GM19467 (cell line): Measurements from ENCODE around the gene GHSR.
"Not testable (repeated sequence)": the region's sequence is repeated elsewhere in the genome, so short reads cannot be mapped to it uniquely, and the experiment has no call there.

Source experiments
- ATAC-seq: cut with Tn5 transposase; IDR thresholded peaks from one replicate; pipeline ENCODE4 v1.9.1; 2021; ENCODE audit warnings: mild to moderate bottlenecking, moderate library complexity; ENCODE audit not compliant: unreplicated experiment

The GHSR gene

GRCh38 chr3:172447611-172448579, at the start of gene GHSR:
Gene GHSR, minus strand, starts transcription at chr3:172448456. Its CDS starts 43 bp downstream, at chr3:172448413.
- ATAC-seq = no peak

DNA sequence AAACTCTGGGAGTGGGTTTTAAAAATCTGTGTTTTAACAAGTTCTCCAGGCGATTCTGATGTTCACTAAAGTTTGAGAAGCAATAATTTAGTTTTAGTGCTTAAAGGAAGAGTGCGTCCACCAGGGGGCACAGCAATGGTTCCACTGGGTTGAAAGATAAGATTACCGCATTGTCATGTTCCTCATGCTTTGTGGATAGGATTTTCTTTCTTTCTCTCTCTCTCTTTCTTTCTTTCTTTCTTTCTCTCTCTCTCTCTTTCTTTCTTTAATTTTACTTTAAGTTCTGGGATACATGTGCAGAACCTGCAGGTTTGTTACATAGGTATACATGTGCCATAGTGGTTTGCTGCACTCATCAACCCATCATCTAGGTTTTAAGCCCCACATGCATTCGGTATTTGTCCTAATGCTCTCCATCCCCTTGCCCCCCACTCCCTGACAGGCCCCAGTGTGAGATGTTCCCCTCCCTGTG, 42.0 kb upstream of the GHSR start:
- ATAC-seq = not testable (repeated sequence)

DNA sequence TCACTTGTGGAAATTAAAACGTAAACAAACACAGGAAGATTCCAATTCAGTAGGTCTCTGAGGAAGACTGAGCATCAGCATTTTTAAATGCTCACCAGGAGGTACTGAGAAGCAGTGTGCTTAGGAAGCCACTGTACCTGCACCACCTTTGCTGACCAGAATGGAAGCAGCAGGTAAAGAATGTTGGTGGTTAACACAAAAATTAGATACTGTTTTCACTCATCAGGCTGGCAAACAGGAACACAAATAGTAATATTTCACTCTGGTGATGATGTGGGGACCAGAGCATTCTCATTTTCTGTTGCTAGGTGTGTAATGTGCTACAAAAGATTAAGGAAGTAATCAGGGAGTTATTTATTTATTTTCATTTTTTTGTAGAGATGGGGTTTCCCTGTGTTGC, 29.9 kb upstream of the GHSR start:
- ATAC-seq = no peak

- no peak for ATAC-seq
These were observed 28.1 kb upstream of the GHSR start for GRCh38 chr3:172476347-172476746.

- ATAC-seq = no peak
These were observed 27.4 kb upstream of the GHSR start for GRCh38 chr3:172475703-172476102.

- no peak for ATAC-seq
These were observed 23.6 kb upstream of the GHSR start for GRCh38 chr3:172471903-172472302.

- ATAC-seq = no peak
These were observed 22.3 kb upstream of the GHSR start for GRCh38 chr3:172470588-172470987.

- ATAC-seq = no peak
These were observed 19.0 kb upstream of the GHSR start for GRCh38 chr3:172467170-172467824.

DNA sequence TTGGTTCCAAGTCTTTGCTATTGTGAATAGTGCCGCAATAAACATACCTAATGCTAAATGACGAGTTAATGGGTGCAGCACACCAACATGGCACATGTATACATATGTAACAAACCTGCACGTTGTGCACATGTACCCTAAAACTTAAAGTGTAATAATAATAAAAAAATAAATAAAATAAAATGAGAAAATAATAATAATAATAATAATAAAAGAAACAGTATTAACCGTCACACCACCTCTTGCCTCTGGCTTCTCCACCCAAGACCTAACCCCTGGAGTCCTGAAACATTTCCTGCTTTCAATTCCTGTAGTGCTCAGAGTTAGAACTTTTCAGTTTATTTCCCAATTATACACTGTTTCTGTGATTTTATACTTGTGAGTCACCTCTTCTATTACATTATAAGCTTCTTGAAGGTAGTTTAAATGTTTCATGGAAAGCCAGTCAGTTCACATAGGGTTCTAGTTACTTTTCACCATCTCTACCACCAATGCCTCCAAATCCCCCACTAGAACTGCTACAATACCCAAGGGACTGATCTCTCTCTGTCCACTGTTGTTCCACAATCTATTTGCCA, 18.4 kb upstream of the GHSR start:
- ATAC-seq = no peak

- no peak for ATAC-seq
These were observed 17.0 kb upstream of the GHSR start for GRCh38 chr3:172465281-172465680.

- ATAC-seq = no peak
These were observed 16.1 kb upstream of the GHSR start for GRCh38 chr3:172464306-172464705.

DNA sequence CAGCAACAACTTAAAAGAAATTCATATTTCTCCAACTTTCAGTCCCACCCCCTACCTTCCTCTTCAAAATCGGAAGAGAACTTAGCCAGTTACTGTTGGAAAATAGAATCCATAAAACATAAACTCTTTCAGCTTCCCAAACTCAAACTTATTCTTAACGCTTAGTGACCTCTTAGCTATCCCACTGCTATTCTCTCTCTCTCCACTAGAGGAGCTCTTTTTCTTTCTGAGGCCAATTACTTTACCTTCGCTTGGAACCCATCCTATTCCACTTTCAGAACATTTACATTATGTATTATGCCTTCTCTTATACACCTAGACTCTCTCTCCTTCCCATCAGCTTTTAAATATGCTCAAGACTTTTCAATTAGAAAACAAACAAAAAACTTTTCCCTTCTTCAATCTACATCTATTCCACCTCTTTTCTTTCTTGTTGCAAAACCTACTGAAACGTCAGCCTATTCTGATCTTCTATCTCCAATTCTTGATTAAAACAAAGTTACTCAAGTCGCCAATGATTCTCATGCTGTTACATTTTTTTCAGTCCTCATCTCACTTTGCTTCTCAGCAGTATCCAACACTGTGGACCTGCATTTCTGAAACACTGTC, 13.4 kb upstream of the GHSR start:
- no peak for ATAC-seq

DNA sequence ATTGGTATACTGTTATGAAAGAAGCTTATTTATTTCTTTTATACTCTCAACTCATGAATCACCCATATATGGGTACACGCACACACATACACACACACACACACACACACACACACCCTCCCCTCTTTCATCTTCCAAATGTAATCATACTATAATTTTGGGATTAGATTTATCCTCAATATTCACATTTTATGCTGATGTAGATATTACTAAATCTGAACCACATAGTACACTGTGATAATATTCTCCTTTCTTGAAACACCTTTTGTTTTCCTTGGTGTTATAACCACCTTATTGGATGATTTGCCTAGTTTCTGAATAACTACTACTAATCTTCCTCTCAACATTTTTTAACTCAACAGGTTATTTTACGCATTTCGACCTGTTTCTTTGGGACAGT, 8.1 kb upstream of the GHSR start:
- ATAC-seq = no peak

DNA sequence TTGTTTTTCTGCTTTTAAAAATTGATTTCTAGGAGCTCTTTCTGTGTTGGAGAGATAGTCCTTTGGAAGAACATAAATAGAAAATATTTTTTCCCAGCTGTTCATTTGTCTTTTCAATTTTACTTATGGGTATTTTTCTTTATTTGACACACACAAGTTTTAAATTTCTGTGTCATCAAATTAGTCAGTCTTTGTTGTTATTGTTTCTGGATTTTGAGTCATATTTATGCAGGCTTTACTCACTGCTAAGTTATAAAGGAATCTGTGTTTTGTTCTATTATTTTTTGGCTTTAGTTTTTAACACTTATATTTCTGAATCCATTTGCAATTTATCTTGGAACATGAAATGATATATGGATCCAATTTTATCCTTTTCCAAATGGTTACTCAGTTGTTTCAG, 5.9 kb upstream of the GHSR start:
- ATAC-seq = no peak

DNA sequence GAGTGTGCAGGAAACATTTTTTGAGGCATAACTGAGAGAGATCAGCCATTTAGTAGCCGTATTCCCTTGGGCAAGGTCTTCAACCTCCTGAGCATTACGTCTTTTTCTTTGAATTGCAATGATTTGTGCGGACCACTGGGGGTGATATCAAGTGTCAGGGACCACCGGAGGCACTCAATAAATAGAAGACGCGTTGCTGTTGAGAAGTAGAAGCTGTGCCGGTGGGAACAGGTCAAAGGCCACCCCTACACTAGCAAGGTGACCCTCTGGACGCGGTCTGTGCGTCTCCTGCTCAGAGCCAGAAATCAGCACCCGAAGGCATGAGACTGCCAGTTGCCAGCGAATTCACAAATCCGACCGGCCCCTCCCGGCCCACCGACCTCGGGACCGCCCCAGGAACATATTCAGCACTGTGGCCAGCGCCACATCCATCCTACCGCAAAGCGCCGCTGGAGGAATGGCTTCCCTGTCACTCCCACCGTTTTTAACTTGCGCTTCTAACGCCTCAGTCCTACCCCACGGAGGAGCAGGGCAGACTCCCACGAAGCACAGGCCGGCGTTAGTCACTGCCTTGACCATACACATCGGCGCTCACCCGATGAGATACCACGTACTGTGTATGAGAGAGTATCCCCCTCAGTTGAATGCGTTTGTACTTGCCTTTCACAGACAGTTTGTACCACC, 1.4 kb upstream of the GHSR start:
- no peak for ATAC-seq

DNA sequence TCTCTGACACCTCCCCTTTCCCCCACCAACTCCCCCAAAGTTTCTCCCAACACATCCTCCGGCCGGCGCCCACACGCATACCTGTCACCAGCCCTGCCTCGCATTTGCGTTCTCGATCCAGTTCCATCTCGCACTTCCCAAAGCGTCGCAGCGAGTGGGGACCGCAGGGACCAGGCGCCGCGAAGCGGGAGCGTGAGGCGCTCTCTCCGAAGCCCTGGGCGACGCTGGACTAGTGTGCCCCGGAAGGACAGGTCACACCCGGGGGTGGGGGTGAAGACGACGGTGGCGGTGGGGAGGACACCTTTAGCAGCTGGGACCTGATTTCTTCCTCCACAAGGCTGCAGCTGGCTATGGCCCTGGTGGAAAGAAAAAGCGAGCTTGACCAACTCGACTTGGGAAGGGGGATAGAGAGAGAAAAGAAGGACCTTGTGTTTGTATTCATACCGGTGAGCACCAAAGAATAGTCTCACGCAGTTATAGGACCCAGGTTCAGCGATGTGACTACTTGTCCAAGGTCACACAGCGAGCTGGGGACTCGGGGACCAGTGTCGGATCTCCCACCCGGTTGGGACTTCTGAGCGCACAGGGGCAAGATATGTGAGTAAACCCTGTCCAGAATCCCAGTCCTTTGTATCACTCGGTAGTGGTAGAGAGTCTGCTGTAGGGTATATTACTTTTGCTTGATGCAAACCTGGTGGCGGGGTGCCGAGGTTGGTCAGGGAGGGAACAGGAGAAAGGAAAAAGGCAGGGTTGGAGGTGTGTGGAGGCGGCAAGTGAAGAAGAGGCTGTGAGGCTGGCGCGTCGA, 607 bp upstream of the GHSR start:
- no peak for ATAC-seq

DNA sequence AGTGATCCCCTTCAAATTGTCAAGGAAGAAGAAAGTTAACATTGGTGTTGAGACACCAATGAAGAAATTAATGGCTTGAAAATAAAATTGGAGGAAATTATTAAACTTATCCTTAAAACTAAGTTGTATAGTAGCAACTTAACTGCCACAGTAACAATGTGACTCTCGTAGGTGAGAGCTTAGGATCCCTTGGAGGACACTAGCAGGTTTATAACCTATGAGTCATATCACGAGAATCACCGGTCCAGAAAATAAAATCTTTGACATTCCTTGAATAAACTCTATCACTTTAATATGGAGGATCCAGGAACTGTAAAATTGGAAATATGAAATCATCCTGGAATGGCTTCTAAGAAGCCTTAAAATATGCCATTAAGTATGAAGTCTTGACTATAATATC, 2.1 kb downstream of the GHSR start:
- ATAC-seq = no peak

DNA sequence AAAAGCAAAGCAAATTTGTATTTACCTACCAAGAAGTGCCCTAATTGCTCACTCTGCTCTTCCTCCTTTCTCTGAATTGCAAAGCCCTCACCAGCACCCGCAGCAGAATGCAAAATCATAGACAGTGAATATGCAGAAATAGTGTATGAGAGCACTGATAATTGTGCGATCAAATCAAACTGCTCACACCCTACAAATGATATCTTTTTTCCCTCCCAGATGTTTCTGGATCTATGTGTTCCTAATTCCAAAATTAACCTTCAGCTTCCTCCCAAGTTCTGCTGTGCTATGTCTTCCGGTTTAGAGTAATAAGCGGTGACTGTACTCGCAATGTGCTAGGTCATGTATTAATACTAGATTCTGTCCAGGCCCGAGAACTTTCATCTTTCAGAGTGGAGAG, 3.4 kb downstream of the GHSR start:
- ATAC-seq = no peak

DNA sequence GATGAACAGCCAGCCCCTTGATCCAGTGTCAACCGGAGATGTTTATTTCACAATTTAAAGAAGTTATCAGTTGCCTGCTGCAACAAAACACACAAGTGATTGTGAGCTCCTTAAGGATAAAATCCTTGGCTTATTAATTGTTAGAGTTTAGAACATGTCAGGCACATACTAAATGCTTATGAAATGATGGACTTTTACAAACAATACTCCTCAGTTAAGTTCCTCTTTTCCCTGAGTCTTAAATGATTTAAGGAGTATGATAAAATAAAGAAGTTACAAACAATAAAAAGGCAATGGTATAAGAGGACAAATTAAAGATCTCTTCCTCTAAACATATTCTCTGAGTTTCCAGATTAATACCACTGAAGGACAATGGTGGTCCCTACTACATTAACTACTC, 5.7 kb downstream of the GHSR start:
- ATAC-seq = no peak

DNA sequence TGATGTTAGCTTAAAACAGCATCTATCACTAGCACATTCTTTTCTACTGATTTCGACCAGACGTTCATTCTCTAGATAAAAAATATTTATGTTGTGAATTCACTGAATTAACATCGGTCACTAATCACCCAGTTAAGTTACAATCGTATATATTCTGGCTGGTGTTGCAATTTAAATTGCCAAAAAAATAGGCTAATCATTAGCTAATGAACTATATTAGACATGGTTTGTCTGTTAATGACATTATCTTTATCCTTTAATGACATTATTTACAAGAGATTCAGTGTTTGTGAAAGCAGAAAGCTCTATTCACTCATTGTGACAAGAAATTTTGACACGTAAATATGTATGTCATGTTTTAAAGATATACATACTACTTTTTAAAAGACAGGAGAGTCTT, 6.7 kb downstream of the GHSR start:
- ATAC-seq = no peak
